H1 (cell line): ENCODE data around the gene CBR4. TPM values are rescaled to one million over a fixed set of nuclear protein-coding genes. Genes with fewer than 3 reads are reported as not detected.

ENCODE experiments used
- CTCF ChIA-PET: fragments of 300-600 bp; sonication (Branson Sonifier 250); formaldehyde crosslinking; loops from one replicate; lab custom pipeline; 2021; ENCODE audit not compliant: partially characterized antibody; lab: Charles Lee
- POLR2A ChIA-PET: fragments of 300-600 bp; sonication (Branson Sonifier 250); formaldehyde crosslinking; loops from one replicate; lab custom pipeline; 2021; ENCODE audit warnings: inconsistent platforms; ENCODE audit not compliant: partially characterized antibody; lab: Charles Lee
- DNase-seq, 2 experiments: peaks; one replicate each; pipeline versions ENCODE4 v3.0.0 to v3.0.0-alpha.2; 2010 to 2022; ENCODE audit warnings: low spot score in 2 of 2, low read depth in 1 of 2, mixed read lengths in 1 of 2
- FAIRE-seq: peaks from 2 replicates; lab custom pipeline; 2011; peaks lifted over from hg19 to GRCh38; lab: Jason Lieb, UNC
- H2AFZ ChIP-seq: 2 replicates; pipeline ENCODE4 v1.8.1; 2012; ENCODE audit warnings: low read length, inconsistent platforms
- H2AK5ac ChIP-seq: 2 replicates; pipeline ENCODE4 v1.6.1; 2013; ENCODE audit warnings: low read depth, low read length
- H2BK120ac ChIP-seq: replicated peaks from 2 replicates; pipeline ENCODE3; 2013; ENCODE audit warnings: low read depth, low read length, inconsistent platforms
- H2BK12ac ChIP-seq: 2 replicates; pipeline ENCODE4 v1.6.1; 2013; ENCODE audit warnings: low read depth, low read length
- H2BK15ac ChIP-seq: 2 replicates; pipeline ENCODE4 v1.6.1; 2013; ENCODE audit warnings: low read length
- H2BK20ac ChIP-seq: 2 replicates; pipeline ENCODE4 v1.6.1; 2013; ENCODE audit warnings: low read length
- H2BK5ac ChIP-seq: 2 replicates; pipeline ENCODE4 v1.6.1; 2013; ENCODE audit warnings: low read depth, low read length
- H3K14ac ChIP-seq: 2 replicates; pipeline ENCODE4 v1.6.1; 2013; ENCODE audit warnings: inconsistent platforms; ENCODE audit not compliant: insufficient read length
- H3K18ac ChIP-seq: 2 replicates; pipeline ENCODE4 v1.6.1; 2013; ENCODE audit warnings: low read length; ENCODE audit errors: extremely low read depth
- H3K23ac ChIP-seq: 2 replicates; pipeline ENCODE4 v1.6.1; 2013; ENCODE audit warnings: inconsistent platforms; ENCODE audit not compliant: insufficient read length
- H3K23me2 ChIP-seq: 2 replicates; pipeline ENCODE4 v1.6.1; 2013; ENCODE audit warnings: low read depth, low read length
- H3K27ac ChIP-seq: 2 replicates; pipeline ENCODE4 v1.6.1; 2011; ENCODE audit warnings: low read depth, low read length, inconsistent platforms
- H3K27me3 ChIP-seq, 4 experiments: replicated peaks in 1 of 4; 1 replicate in 1 of 4; 2 replicates in 3 of 4; pipeline versions ENCODE4 v1.6.1 to v1.8.1; 2011 to 2013; ENCODE audit warnings: low read length in 3 of 4, mild to moderate bottlenecking in 3 of 4, inconsistent platforms in 2 of 4, mixed read lengths in 2 of 4, moderate library complexity in 1 of 4; ENCODE audit not compliant: control insufficient read depth in 3 of 4, insufficient read depth in 3 of 4; ENCODE audit errors: extremely low read depth in 1 of 4
- H3K36me3 ChIP-seq, 4 experiments: 2 replicates each; pipeline versions ENCODE4 v1.6.1 to v1.8.1; 2011 to 2013; ENCODE audit warnings: mild to moderate bottlenecking in 4 of 4, low read length in 3 of 4, moderate library complexity in 2 of 4, control low read depth in 1 of 4, inconsistent platforms in 1 of 4; ENCODE audit not compliant: insufficient read depth in 4 of 4, control insufficient read depth in 2 of 4
- H3K4ac ChIP-seq: replicated peaks from 2 replicates; pipeline ENCODE3; 2013; ENCODE audit warnings: low read length, low read depth, mixed read lengths, inconsistent platforms; ENCODE audit not compliant: insufficient read length
- H3K4me1 ChIP-seq, 4 experiments: replicated peaks in 1 of 4; 1 replicate in 1 of 4; 2 replicates in 3 of 4; pipeline versions ENCODE4 v1.6.1 to v1.8.1; 2011 to 2013; ENCODE audit warnings: low read length in 3 of 4, inconsistent platforms in 2 of 4, mixed read lengths in 1 of 4; ENCODE audit not compliant: insufficient read depth in 4 of 4, control insufficient read depth in 3 of 4
- H3K4me2 ChIP-seq, 2 experiments: 2 replicates each; pipeline versions ENCODE4 v1.6.1 to v1.8.1; 2011 to 2013; ENCODE audit warnings: low read depth in 2 of 2, low read length in 2 of 2, control low read depth in 1 of 2, inconsistent platforms in 1 of 2, mild to moderate bottlenecking in 1 of 2; ENCODE audit not compliant: insufficient read depth in 1 of 2
- H3K4me3 ChIP-seq, 4 experiments: fragments of 200-600, 300-600 bp in 1 of 4; sonication (generic), shearing (Covaris generic), sonication (Bioruptor Twin) in 1 of 4; 2 replicates each; pipeline versions ENCODE4 v1.5.1 to v1.8.1; 2011 to 2016; ENCODE audit warnings: low read length in 4 of 4, low read depth in 3 of 4, control low read depth in 2 of 4, inconsistent platforms in 2 of 4, mild to moderate bottlenecking in 2 of 4, mixed read lengths in 1 of 4, moderate library complexity in 1 of 4; ENCODE audit not compliant: insufficient read depth in 2 of 4; ENCODE audit errors: extremely low read depth in 1 of 4
- H3K56ac ChIP-seq: replicated peaks from 2 replicates; pipeline ENCODE3; 2013; ENCODE audit warnings: low read depth, mild to moderate bottlenecking, mixed read lengths, low read length, inconsistent platforms; ENCODE audit not compliant: insufficient read length
- H3K79me1 ChIP-seq: 2 replicates; pipeline ENCODE4 v1.6.1; 2013; ENCODE audit warnings: low read depth, low read length, control low read depth
- H3K79me2 ChIP-seq, 2 experiments: 2 replicates each; pipeline versions ENCODE4 v1.6.1 to v1.8.1; 2012 to 2013; ENCODE audit warnings: low read length in 2 of 2, mild to moderate bottlenecking in 2 of 2, inconsistent platforms in 1 of 2; ENCODE audit not compliant: insufficient read depth in 2 of 2, control insufficient read depth in 1 of 2
- H3K9ac ChIP-seq, 4 experiments: replicated peaks in 1 of 4; 1 replicate in 1 of 4; 2 replicates in 3 of 4; pipeline versions ENCODE4 v1.6.1 to v1.8.1; 2011 to 2013; ENCODE audit warnings: low read depth in 3 of 4, low read length in 3 of 4, control low read depth in 2 of 4, mild to moderate bottlenecking in 2 of 4, moderate library complexity in 2 of 4, inconsistent platforms in 1 of 4; ENCODE audit errors: extremely low read depth in 1 of 4
- H3K9me3 ChIP-seq, 2 experiments: 2 replicates each; pipeline versions ENCODE4 v1.6.1 to v1.8.1; 2012 to 2013; ENCODE audit warnings: mild to moderate bottlenecking in 2 of 2, moderate library complexity in 2 of 2, control low read depth in 1 of 2, inconsistent platforms in 1 of 2, low read depth in 1 of 2, low read length in 1 of 2, mixed read lengths in 1 of 2; ENCODE audit not compliant: insufficient read depth in 2 of 2
- H4K20me1 ChIP-seq, 2 experiments: replicated peaks in 1 of 2; 2 replicates each; pipeline versions ENCODE3 to v1.8.1; 2011 to 2013; ENCODE audit warnings: inconsistent platforms in 2 of 2, low read length in 2 of 2, mild to moderate bottlenecking in 1 of 2; ENCODE audit not compliant: insufficient read depth in 2 of 2, control insufficient read depth in 1 of 2
- H4K5ac ChIP-seq: 2 replicates; pipeline ENCODE4 v1.6.1; 2013; ENCODE audit warnings: low read length, low read depth, mixed read lengths, inconsistent platforms; ENCODE audit not compliant: insufficient read length
- H4K8ac ChIP-seq: 2 replicates; pipeline ENCODE4 v1.8.0; 2013; ENCODE audit warnings: mild to moderate bottlenecking, moderate library complexity, low read length, inconsistent platforms; ENCODE audit not compliant: insufficient read depth; ENCODE audit errors: extremely low read depth
- H4K91ac ChIP-seq: replicated peaks from 2 replicates; pipeline ENCODE3; 2013; ENCODE audit warnings: low read length, mixed read lengths, inconsistent platforms; ENCODE audit not compliant: insufficient read length
- BRCA1 ChIP-seq: IDR thresholded peaks from 2 replicates; pipeline ENCODE4 v1.6.1; 2012; ENCODE audit warnings: low read depth, low read length, improper control_type of control experiment
- FOSL1 ChIP-seq: IDR thresholded peaks from 2 replicates; pipeline ENCODE4 v1.6.1; 2011; ENCODE audit warnings: mild to moderate bottlenecking, low read depth, low read length, moderate library complexity; ENCODE audit not compliant: insufficient read depth
- SIN3A ChIP-seq, 2 experiments: IDR thresholded peaks in 1 of 2; conservative IDR thresholded peaks in 1 of 2; 2 replicates each; pipeline ENCODE4 v1.6.1; 2011 to 2012; ENCODE audit warnings: low read length in 2 of 2, improper control_type of control experiment in 1 of 2, low read depth in 1 of 2, mild to moderate bottlenecking in 1 of 2
- SP1 ChIP-seq: IDR thresholded peaks from 2 replicates; pipeline ENCODE4 v1.6.1; 2011; ENCODE audit warnings: low read depth, low read length
- SRF ChIP-seq: IDR thresholded peaks from 2 replicates; pipeline ENCODE4 v1.6.1; 2011; ENCODE audit warnings: mild to moderate bottlenecking, low read depth, low read length, moderate library complexity
- YY1 ChIP-seq: IDR thresholded peaks from 2 replicates; pipeline ENCODE4 v1.6.1; 2011; ENCODE audit warnings: low read depth, mild to moderate bottlenecking, low read length
- WGBS, 2 experiments: shearing (Covaris generic) in 1 of 2; methylation state at CpG; one replicate each; pipeline versions ENCODE4 v1.1.6 to v1.1.7; 2013 to 2015; ENCODE audit warnings: low lambda C conversion rate in 2 of 2, mixed read lengths in 2 of 2, inconsistent platforms in 1 of 2, low coverage in 1 of 2, missing lambda C conversion rate in 1 of 2; ENCODE audit not compliant: insufficient replicate concordance in 2 of 2, insufficient coverage in 1 of 2, insufficient read length in 1 of 2; ENCODE audit errors: extremely low coverage in 1 of 2, missing lambda C conversion rate in 1 of 2; 5-methylcytosine and 5-hydroxymethylcytosine counted together
- polyA plus RNA-seq, 7 experiments: library from polyadenylated mRNA; depleted of rRNA in 3 of 7; stranded (reverse) in 5 of 7; unstranded in 2 of 7; fragments of >200 nt in 5 of 7; fragments of 200-250 nt in 2 of 7; gene quantifications; 1 replicate in 5 of 7; 2 replicates in 1 of 7; 4 replicates in 1 of 7; pipeline versions ENCODE4 v1.2.1 to v1.2.3, GENCODE V29; 2011 to 2013; ENCODE audit warnings: missing spikeins in 2 of 7, mixed read lengths in 2 of 7
- total RNA-seq: library from RNA; stranded (reverse); fragmentation: NEBNext Ultra II Directional; extraction: Animal tissue kit (Norgen Biotek cat#: 25700); gene quantifications from 2 replicates; pipeline ENCODE4 v1.2.1, GENCODE V29; 2021

CBR4 gene
- total and polyA plus RNA-seq, 2 of the 8 experiments (the other 6 are each of a cell fraction or from before 2014, with no cell fraction given), result 8.6 to 29.5 TPM

DNA sequence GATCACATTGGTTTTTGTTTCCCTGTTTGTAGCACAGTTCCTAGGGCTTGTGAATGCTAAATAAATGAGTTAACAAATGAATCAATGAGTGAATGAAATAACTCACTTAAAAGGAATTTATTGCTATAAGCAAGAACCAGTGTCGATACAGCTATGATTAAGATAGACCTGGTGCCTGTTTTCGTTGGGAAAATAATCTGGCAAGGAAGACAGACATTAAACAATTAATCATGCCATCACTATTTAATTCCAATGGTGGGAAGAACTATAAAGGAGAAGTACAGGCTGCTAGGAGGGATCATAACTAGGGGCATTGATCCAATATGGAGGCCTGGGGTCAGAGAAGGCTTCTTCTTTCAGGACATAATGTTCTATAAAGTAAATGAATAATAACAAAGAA lies 4.5 kb upstream of the CBR4 start:
- POLR2A ChIA-PET, result no interaction called here
- TF ChIP-seq SRF (no peak), SIN3A (conservative IDR thresholded peaks at IDR 0.05 in 1 of 2, IDR thresholded peaks at IDR 0.05 in 1 of 2; ENCODE audit: low read depth in 1 of 2, low read length in 2 of 2) (no peak), FOSL1 (no peak), BRCA1 (no peak), SP1 (no peak), YY1 (no peak)
- TF ChIP-seq, all 59 proteins: peak for 0
- no peak overlapping the region for H3K56ac ChIP-seq
- H4K20me1 ChIP-seq, result no peaks in the 10 kb centered on the region
- no peak for DNase-seq
- 44% methylated on average over 2 of the region's 2 CpGs; no CpG with 5 or more reads in 1 of the 2 experiments for WGBS, 2 experiments
- H3K23me2 ChIP-seq, result peaks cover 4% of the 10 kb centered on the region; the same call in 1 of the 2 replicates
- 0 out of 4 replicates have a peak, but pooled peaks cover 0 to under 1% of the 10 kb centered on the region in 2 experiments for H3K79me2 ChIP-seq
- no peak overlapping the region for H2BK120ac ChIP-seq
- no peak overlapping the region for H2BK20ac ChIP-seq
- H3K79me1 ChIP-seq, result no peaks in the 10 kb centered on the region
- H2BK15ac ChIP-seq, result no peak overlapping the region
- H3K27ac ChIP-seq, result no peak overlapping the region
- no peak overlapping the region for H3K4me3 ChIP-seq
- H2AK5ac ChIP-seq, result no peak overlapping the region
- no peak overlapping the region for H4K5ac ChIP-seq
- no peaks in the 10 kb centered on the region for H3K36me3 ChIP-seq
- no peak overlapping the region for H3K4me2 ChIP-seq
- H2BK5ac ChIP-seq, result no peak overlapping the region
- FAIRE-seq, result no peak
- no peaks in the 10 kb centered on the region for H3K27me3 ChIP-seq
- CTCF ChIA-PET, result interaction anchor here (0.6 to 3.1 kb wide), 3 partner anchors 10 to 68 kb away, joined by 3 to 12 read pairs (median 4); no protein-coding TSS in a partner anchor
- H2BK12ac ChIP-seq, result no peak overlapping the region
- H4K8ac ChIP-seq, result no peak overlapping the region
- no peaks in the 10 kb centered on the region for H3K9me3 ChIP-seq
- H3K9ac ChIP-seq, result no peak overlapping the region
- H3K4me1 ChIP-seq, result peaks cover 0 to 6% (median 2%) of the 10 kb centered on the region in 4 experiments; a peak in 2 of 7 replicates
- no peak overlapping the region for H3K23ac ChIP-seq
- H3K18ac ChIP-seq, result no peak overlapping the region
- no peak overlapping the region for H4K91ac ChIP-seq
- no peak overlapping the region for H3K4ac ChIP-seq
- no peak overlapping the region for H3K14ac ChIP-seq
- no peak overlapping the region for H2AFZ ChIP-seq
